DND-41 (cell line): ENCODE measurements around the gene PLD5.

Experiments used
- EZH2 ChIP-seq: IDR thresholded peaks from 3 replicates; pipeline ENCODE4 v1.6.1; 2012; ENCODE audit warnings: borderline replicate concordance, low read depth, mild to moderate bottlenecking, moderate library complexity, low read length, inconsistent platforms; ENCODE audit not compliant: severe bottlenecking
- TF ChIP-seq, protein P1 (sequence below): IDR thresholded peaks from 2 replicates; pipeline ENCODE4 v1.5.1; 2012; ENCODE audit warnings: borderline replicate concordance, low read length, moderate library complexity, mild to moderate bottlenecking; ENCODE audit not compliant: poor library complexity, severe bottlenecking; ENCODE audit errors: extremely low read depth

DNA sequence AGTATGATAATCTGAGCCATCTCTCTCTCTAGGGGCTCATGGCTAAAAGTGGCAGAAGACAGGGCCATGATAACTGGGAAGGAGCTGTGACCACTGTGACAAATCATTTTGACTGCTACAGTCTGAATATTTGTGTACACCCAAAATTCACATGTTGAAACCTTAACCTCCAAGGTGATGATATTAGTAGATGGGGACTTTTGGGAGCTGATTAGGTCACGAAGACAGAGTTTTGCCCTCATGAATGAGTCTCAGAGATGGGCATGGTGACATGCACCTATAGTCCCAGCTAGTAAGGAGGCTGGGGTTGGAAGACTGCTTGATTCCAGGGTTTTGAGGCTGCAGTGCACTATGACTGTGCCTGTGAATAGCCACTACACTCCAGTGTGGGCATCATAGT lies 174.9 kb downstream of the PLD5 start:
- TF ChIP-seq, protein P1, sequence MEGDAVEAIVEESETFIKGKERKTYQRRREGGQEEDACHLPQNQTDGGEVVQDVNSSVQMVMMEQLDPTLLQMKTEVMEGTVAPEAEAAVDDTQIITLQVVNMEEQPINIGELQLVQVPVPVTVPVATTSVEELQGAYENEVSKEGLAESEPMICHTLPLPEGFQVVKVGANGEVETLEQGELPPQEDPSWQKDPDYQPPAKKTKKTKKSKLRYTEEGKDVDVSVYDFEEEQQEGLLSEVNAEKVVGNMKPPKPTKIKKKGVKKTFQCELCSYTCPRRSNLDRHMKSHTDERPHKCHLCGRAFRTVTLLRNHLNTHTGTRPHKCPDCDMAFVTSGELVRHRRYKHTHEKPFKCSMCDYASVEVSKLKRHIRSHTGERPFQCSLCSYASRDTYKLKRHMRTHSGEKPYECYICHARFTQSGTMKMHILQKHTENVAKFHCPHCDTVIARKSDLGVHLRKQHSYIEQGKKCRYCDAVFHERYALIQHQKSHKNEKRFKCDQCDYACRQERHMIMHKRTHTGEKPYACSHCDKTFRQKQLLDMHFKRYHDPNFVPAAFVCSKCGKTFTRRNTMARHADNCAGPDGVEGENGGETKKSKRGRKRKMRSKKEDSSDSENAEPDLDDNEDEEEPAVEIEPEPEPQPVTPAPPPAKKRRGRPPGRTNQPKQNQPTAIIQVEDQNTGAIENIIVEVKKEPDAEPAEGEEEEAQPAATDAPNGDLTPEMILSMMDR = no peak
- TF ChIP-seq EZH2 = no peak
